ENCODE results near the gene TPMT.

DNA sequence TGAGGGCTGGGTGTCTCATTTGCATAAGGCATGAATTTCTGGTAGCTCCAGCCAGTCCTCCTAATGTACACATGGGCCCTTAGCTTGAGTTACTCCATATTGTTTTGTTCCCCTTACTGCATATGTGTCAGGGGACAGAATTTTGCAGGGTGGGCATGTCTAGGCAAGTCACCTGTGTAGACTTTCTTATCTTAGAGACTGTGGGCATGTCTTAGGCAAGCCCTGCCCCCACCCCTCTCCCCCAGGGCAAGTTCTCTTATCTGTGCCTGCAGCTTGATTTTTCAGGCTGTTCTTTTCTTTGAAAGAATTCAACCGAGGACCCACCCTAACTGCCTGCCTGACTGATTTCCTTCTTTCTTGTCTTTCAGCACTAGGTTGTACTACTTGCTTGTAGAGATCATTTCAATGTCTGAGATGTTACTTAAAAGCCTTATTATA, 64.5 kb downstream of the TPMT start:
- TF ChIP-seq, protein P1, sequence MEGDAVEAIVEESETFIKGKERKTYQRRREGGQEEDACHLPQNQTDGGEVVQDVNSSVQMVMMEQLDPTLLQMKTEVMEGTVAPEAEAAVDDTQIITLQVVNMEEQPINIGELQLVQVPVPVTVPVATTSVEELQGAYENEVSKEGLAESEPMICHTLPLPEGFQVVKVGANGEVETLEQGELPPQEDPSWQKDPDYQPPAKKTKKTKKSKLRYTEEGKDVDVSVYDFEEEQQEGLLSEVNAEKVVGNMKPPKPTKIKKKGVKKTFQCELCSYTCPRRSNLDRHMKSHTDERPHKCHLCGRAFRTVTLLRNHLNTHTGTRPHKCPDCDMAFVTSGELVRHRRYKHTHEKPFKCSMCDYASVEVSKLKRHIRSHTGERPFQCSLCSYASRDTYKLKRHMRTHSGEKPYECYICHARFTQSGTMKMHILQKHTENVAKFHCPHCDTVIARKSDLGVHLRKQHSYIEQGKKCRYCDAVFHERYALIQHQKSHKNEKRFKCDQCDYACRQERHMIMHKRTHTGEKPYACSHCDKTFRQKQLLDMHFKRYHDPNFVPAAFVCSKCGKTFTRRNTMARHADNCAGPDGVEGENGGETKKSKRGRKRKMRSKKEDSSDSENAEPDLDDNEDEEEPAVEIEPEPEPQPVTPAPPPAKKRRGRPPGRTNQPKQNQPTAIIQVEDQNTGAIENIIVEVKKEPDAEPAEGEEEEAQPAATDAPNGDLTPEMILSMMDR (IDR thresholded peaks at IDR 0.05; ENCODE audit: low read length), result no peak
- TF ChIP-seq EZH2 (optimal IDR thresholded peaks at IDR 0.05; ENCODE audit: low read depth, low read length), result no peak
